CD14-positive monocyte (primary cell): ENCODE data around the gene ALDOB. TPM values are rescaled to one million over a fixed set of nuclear protein-coding genes. Genes with fewer than 3 reads are reported as not detected.

Experiments
- DNase-seq, 3 donors: peaks; one replicate each; pipeline ENCODE4 v3.0.0-alpha.2; 2011 to 2022
- H2AFZ ChIP-seq: 2 replicates; pipeline ENCODE4 v1.6.0; 2012; ENCODE audit warnings: mild to moderate bottlenecking, low read depth, low read length, inconsistent platforms; ENCODE audit not compliant: insufficient read depth, poor library complexity, severe bottlenecking
- H3K27ac ChIP-seq, 2 donors: 1 replicate in 1 of 2; 2 replicates in 1 of 2; pipeline ENCODE4 v1.5.1; 2012 to 2013; ENCODE audit warnings: low read length in 2 of 2, control low read depth in 1 of 2, inconsistent platforms in 1 of 2, low read depth in 1 of 2, mild to moderate bottlenecking in 1 of 2
- H3K27me3 ChIP-seq, 2 donors: one replicate each; pipeline versions ENCODE4 v1.6.0 to v1.6.1; 2011 to 2013; ENCODE audit warnings: low read length in 2 of 2; ENCODE audit not compliant: control insufficient read depth in 2 of 2, insufficient read depth in 2 of 2
- H3K36me3 ChIP-seq, 2 donors: replicated peaks in 1 of 2; 1 replicate in 1 of 2; 2 replicates in 1 of 2; pipeline versions ENCODE4 v1.5.1 to v1.6.1; 2012 to 2013; ENCODE audit warnings: low read length in 2 of 2, control low read depth in 1 of 2, inconsistent platforms in 1 of 2, mild to moderate bottlenecking in 1 of 2; ENCODE audit not compliant: insufficient read depth in 2 of 2, control insufficient read depth in 1 of 2
- H3K4me1 ChIP-seq, 2 donors: 1 replicate in 1 of 2; 2 replicates in 1 of 2; pipeline versions ENCODE4 v1.5.1 to v1.6.1; 2012 to 2013; ENCODE audit warnings: low read length in 2 of 2, control low read depth in 1 of 2, inconsistent platforms in 1 of 2, mild to moderate bottlenecking in 1 of 2, moderate library complexity in 1 of 2; ENCODE audit not compliant: insufficient read depth in 2 of 2, control insufficient read depth in 1 of 2
- H3K4me2 ChIP-seq: replicated peaks from 2 replicates; pipeline ENCODE3; 2012; ENCODE audit warnings: low read length, moderate library complexity, mild to moderate bottlenecking; ENCODE audit not compliant: poor library complexity, severe bottlenecking; ENCODE audit errors: extremely low read depth
- H3K4me3 ChIP-seq, 3 experiments: fragments of 200-600 bp in 1 of 3; sonication (generic) in 1 of 3; replicated peaks in 1 of 3; 1 replicate in 2 of 3; 2 replicates in 1 of 3; pipeline ENCODE4 v1.5.1; 2011 to 2013; ENCODE audit warnings: low read length in 3 of 3, mild to moderate bottlenecking in 3 of 3, control low read depth in 2 of 3, low read depth in 2 of 3, inconsistent platforms in 1 of 3, moderate library complexity in 1 of 3
- H3K79me2 ChIP-seq: 2 replicates; pipeline ENCODE4 v1.6.0; 2012; ENCODE audit warnings: mild to moderate bottlenecking, control low read depth, inconsistent platforms, low read length, moderate library complexity; ENCODE audit not compliant: insufficient read depth
- H3K9ac ChIP-seq: 2 replicates; pipeline ENCODE4 v1.6.0; 2017; ENCODE audit warnings: low read length, mild to moderate bottlenecking; ENCODE audit not compliant: insufficient read depth, poor library complexity, severe bottlenecking
- H3K9me3 ChIP-seq, 2 donors: replicated peaks in 1 of 2; 1 replicate in 1 of 2; 2 replicates in 1 of 2; pipeline versions ENCODE4 v1.5.1 to v1.6.1; 2012 to 2013; ENCODE audit warnings: low read length in 2 of 2, control low read depth in 1 of 2; ENCODE audit not compliant: control insufficient read depth in 1 of 2, insufficient read depth in 1 of 2
- H4K20me1 ChIP-seq: 2 replicates; pipeline ENCODE4 v1.6.0; 2012; ENCODE audit warnings: mild to moderate bottlenecking, low read length, control low read depth, moderate library complexity; ENCODE audit not compliant: insufficient read depth
- H3K27ac Mint-ChIP-seq, 7 donors: one replicate each; pipeline ENCODE4 v1.8.0; 2020; ENCODE audit warnings: mild to moderate bottlenecking in 7 of 7, mixed read lengths in 7 of 7, moderate library complexity in 6 of 7, inconsistent platforms in 2 of 7
- H3K27me3 Mint-ChIP-seq, 3 donors: one replicate each; pipeline ENCODE4 v1.8.0; 2021 to 2022; ENCODE audit warnings: low read depth in 3 of 3, mild to moderate bottlenecking in 3 of 3, mixed read lengths in 3 of 3, moderate library complexity in 3 of 3, inconsistent platforms in 1 of 3
- H3K36me3 Mint-ChIP-seq, 2 donors: one replicate each; pipeline ENCODE4 v1.8.0; 2020; ENCODE audit warnings: mixed read lengths in 2 of 2, inconsistent platforms in 1 of 2, mild to moderate bottlenecking in 1 of 2
- H3K4me1 Mint-ChIP-seq: one replicate; pipeline ENCODE4 v1.8.0; 2020; ENCODE audit warnings: mild to moderate bottlenecking, mixed read lengths
- H3K4me3 Mint-ChIP-seq, 2 donors: one replicate each; pipeline ENCODE4 v1.8.0; 2020; ENCODE audit warnings: mild to moderate bottlenecking in 2 of 2, mixed read lengths in 2 of 2, moderate library complexity in 1 of 2
- H3K9me3 Mint-ChIP-seq, 7 donors: one replicate each; pipeline ENCODE4 v1.8.0; 2020 to 2022; ENCODE audit warnings: mixed read lengths in 7 of 7, mild to moderate bottlenecking in 6 of 7, moderate library complexity in 6 of 7, inconsistent platforms in 2 of 7
- CTCF ChIP-seq: fragments of 200-600 bp; IDR thresholded peaks from one replicate; pipeline ENCODE4 v1.8.0; 2022; ENCODE audit warnings: antibody characterized with exemption, mild to moderate bottlenecking
- WGBS: methylation state at CpG from one replicate; pipeline ENCODE4 v1.1.5; 2013; ENCODE audit warnings: missing lambda C conversion rate; ENCODE audit not compliant: insufficient coverage; 5-methylcytosine and 5-hydroxymethylcytosine counted together
- intact Hi-C, 2 donors: fragments of 100-400 bp; cut with micrococcal nuclease; formaldehyde crosslinking; loops; one replicate each; pipeline versions ENCODE4 v1.15.0 to v1.15.1; 2023
- polyA plus RNA-seq, 3 donors: library from polyadenylated mRNA; depleted of rRNA in 1 of 3; unstranded in 2 of 3; stranded (reverse) in 1 of 3; fragments of 300-500 nt in 2 of 3; fragments of >200 nt in 1 of 3; fragmentation: Illumina TruSeq in 2 of 3; gene quantifications; 1 replicate in 2 of 3; 2 replicates in 1 of 3; pipeline ENCODE4 v1.2.3, GENCODE V29; 2012 to 2021

ALDOB gene
- polyA plus RNA-seq, 3 donors = not detected

GRCh38 chr9:101478444-101478843 is 42.9 kb upstream of the ALDOB start:
- no peak for TF ChIP-seq CTCF
- Histone ChIP-seq H3K79me2 (no peaks in the 10 kb centered on the region), H4K20me1 (no peaks in the 10 kb centered on the region), H3K9me3 (no peaks in the 10 kb centered on the region), H3K36me3 (no peaks in the 10 kb centered on the region), H3K4me3 (no peak overlapping the region), H3K27me3 (no peaks in the 10 kb centered on the region), H3K4me1 (no peaks in the 10 kb centered on the region), H3K27ac (no peak overlapping the region), H3K9ac (no peak overlapping the region), H3K4me2 (no peak overlapping the region), H2AFZ (no peak overlapping the region)
- H3K4me1 Mint-ChIP-seq = no peaks in the 10 kb centered on the region
- no peak overlapping the region for H3K27ac Mint-ChIP-seq
- intact Hi-C loops = no loop called here
- peaks cover 0 to 3% (median 0%) of the 10 kb centered on the region in 7 donors for H3K9me3 Mint-ChIP-seq
- no peaks in the 10 kb centered on the region for H3K36me3 Mint-ChIP-seq
- H3K27me3 Mint-ChIP-seq = peaks cover 0 to 6% (median 2%) of the 10 kb centered on the region in 3 donors
- no peak overlapping the region for H3K4me3 Mint-ChIP-seq
- no peak for DNase-seq
- WGBS = no CpG with 5 or more reads among the region's 4 CpGs

GRCh38 chr9:101477736-101478135 is 42.2 kb upstream of the ALDOB start:
- Mint-ChIP-seq H3K4me3 (no peak overlapping the region), H3K9me3 (peaks cover 0 to 3% (median 0%) of the 10 kb centered on the region in 7 donors), H3K27ac (no peak overlapping the region), H3K4me1 (no peaks in the 10 kb centered on the region), H3K36me3 (no peaks in the 10 kb centered on the region), H3K27me3 (peaks cover 0 to 6% (median 2%) of the 10 kb centered on the region in 3 donors)
- WGBS = 100% methylated on average over 1 of the region's 1 CpG
- Histone ChIP-seq H3K4me2 (no peak overlapping the region), H3K36me3 (no peaks in the 10 kb centered on the region), H3K79me2 (no peaks in the 10 kb centered on the region), H2AFZ (no peak overlapping the region), H3K9me3 (no peaks in the 10 kb centered on the region), H3K27ac (no peak overlapping the region), H4K20me1 (no peaks in the 10 kb centered on the region), H3K4me1 (no peaks in the 10 kb centered on the region), H3K27me3 (no peaks in the 10 kb centered on the region), H3K4me3 (no peak overlapping the region), H3K9ac (no peak overlapping the region)
- intact Hi-C loops = no loop called here
- TF ChIP-seq CTCF = no peak
- DNase-seq = no peak
